H1 (cell line): Measurements from ENCODE around the gene NPFF. TPM values are rescaled to one million over a fixed set of nuclear protein-coding genes. Genes with fewer than 3 reads are reported as not detected.

Experiments used
- BCL11A ChIP-seq, 2 experiments: IDR thresholded peaks; one replicate each; pipeline ENCODE4 v1.6.1; 2011; ENCODE audit warnings: low read depth in 2 of 2, low read length in 2 of 2, mild to moderate bottlenecking in 2 of 2
- FOSL1 ChIP-seq: IDR thresholded peaks from 2 replicates; pipeline ENCODE4 v1.6.1; 2011; ENCODE audit warnings: mild to moderate bottlenecking, low read depth, low read length, moderate library complexity; ENCODE audit not compliant: insufficient read depth
- MAFK ChIP-seq: IDR thresholded peaks from 2 replicates; pipeline ENCODE4 v1.6.1; 2012; ENCODE audit warnings: low read depth, mild to moderate bottlenecking, improper control_type of control experiment, low read length
- POLR2A ChIP-seq, 2 experiments: IDR thresholded peaks; 1 replicate in 1 of 2; 2 replicates in 1 of 2; pipeline ENCODE4 v1.6.1; 2011; ENCODE audit warnings: low read depth in 2 of 2, low read length in 2 of 2, mild to moderate bottlenecking in 2 of 2; ENCODE audit errors: control extremely low read depth in 1 of 2
- POLR2AphosphoS5 ChIP-seq: IDR thresholded peaks from 2 replicates; pipeline ENCODE4 v1.6.1; 2011; ENCODE audit warnings: low read depth, low read length
- RAD21 ChIP-seq, 2 experiments: IDR thresholded peaks in 1 of 2; conservative IDR thresholded peaks in 1 of 2; 2 replicates each; pipeline ENCODE4 v1.6.1; 2011; ENCODE audit warnings: low read depth in 2 of 2, low read length in 2 of 2, improper control_type of control experiment in 1 of 2, inconsistent platforms in 1 of 2, mild to moderate bottlenecking in 1 of 2, moderate library complexity in 1 of 2
- polyA plus RNA-seq, 7 experiments: library from polyadenylated mRNA; depleted of rRNA in 3 of 7; stranded (reverse) in 5 of 7; unstranded in 2 of 7; fragments of >200 nt in 5 of 7; fragments of 200-250 nt in 2 of 7; gene quantifications; 1 replicate in 5 of 7; 2 replicates in 1 of 7; 4 replicates in 1 of 7; pipeline versions ENCODE4 v1.2.1 to v1.2.3, GENCODE V29; 2011 to 2013; ENCODE audit warnings: missing spikeins in 2 of 7, mixed read lengths in 2 of 7
- total RNA-seq: library from RNA; stranded (reverse); fragmentation: NEBNext Ultra II Directional; extraction: Animal tissue kit (Norgen Biotek cat#: 25700); gene quantifications from 2 replicates; pipeline ENCODE4 v1.2.1, GENCODE V29; 2021
- TF ChIP-seq, protein P1 (sequence below): IDR thresholded peaks from 2 replicates; pipeline ENCODE4 v1.6.1; 2012; ENCODE audit warnings: inconsistent platforms
- TF ChIP-seq, protein P2 (sequence below): IDR thresholded peaks from 2 replicates; pipeline ENCODE4 v1.6.1; 2011; ENCODE audit warnings: low read depth, mild to moderate bottlenecking, low read length; ENCODE audit not compliant: insufficient read depth
- TF ChIP-seq, protein P3 (sequence below): fragments of 300-600 bp; sonication (generic); IDR thresholded peaks from 2 replicates; pipeline ENCODE4 v1.7.1; 2012; ENCODE audit warnings: low read length, moderate library complexity, mild to moderate bottlenecking, inconsistent platforms; ENCODE audit not compliant: insufficient replicate concordance

The NPFF gene
- total and polyA plus RNA-seq, 2 of the 8 experiments (the other 6 are each of a cell fraction or from before 2014, with no cell fraction given): not detected

DNA sequence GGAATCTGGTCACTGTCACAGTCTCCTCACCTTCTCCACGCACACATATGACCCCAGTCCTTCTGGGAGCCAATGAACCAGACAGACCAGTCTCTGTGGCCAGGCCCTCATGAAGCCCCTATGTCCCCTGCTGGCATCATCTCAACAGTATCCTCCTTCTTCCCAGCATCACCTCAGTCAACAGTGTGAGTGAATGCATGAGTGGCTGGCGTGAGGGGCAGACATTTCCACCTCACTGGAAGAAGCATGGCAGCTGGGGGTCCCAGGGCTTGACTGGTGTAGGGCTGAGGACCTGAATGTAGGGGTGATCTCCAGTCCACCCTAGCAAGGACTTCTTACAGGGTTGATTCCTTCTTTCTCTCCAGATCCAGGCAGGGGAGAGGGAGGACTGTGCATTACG lies 9.8 kb downstream of the NPFF start (continued):
- TF ChIP-seq FOSL1 (no peak), POLR2A (IDR thresholded peaks at IDR 0.05; ENCODE audit: control extremely low read depth in 1 of 2, low read depth in 2 of 2, low read length in 2 of 2) (no peak), RAD21 (IDR thresholded peaks at IDR 0.05 in 1 of 2, conservative IDR thresholded peaks at IDR 0.05 in 1 of 2; ENCODE audit: low read depth in 2 of 2, low read length in 2 of 2) (no peak), MAFK (no peak), POLR2AphosphoS5 (no peak), BCL11A (IDR thresholded peaks at IDR 0.05; ENCODE audit: low read depth in 2 of 2, low read length in 2 of 2) (no peak)
- TF ChIP-seq, protein P1, sequence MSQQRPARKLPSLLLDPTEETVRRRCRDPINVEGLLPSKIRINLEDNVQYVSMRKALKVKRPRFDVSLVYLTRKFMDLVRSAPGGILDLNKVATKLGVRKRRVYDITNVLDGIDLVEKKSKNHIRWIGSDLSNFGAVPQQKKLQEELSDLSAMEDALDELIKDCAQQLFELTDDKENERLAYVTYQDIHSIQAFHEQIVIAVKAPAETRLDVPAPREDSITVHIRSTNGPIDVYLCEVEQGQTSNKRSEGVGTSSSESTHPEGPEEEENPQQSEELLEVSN: no peak
- TF ChIP-seq, protein P2, sequence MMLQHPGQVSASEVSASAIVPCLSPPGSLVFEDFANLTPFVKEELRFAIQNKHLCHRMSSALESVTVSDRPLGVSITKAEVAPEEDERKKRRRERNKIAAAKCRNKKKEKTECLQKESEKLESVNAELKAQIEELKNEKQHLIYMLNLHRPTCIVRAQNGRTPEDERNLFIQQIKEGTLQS: no peak
- TF ChIP-seq, protein P3, sequence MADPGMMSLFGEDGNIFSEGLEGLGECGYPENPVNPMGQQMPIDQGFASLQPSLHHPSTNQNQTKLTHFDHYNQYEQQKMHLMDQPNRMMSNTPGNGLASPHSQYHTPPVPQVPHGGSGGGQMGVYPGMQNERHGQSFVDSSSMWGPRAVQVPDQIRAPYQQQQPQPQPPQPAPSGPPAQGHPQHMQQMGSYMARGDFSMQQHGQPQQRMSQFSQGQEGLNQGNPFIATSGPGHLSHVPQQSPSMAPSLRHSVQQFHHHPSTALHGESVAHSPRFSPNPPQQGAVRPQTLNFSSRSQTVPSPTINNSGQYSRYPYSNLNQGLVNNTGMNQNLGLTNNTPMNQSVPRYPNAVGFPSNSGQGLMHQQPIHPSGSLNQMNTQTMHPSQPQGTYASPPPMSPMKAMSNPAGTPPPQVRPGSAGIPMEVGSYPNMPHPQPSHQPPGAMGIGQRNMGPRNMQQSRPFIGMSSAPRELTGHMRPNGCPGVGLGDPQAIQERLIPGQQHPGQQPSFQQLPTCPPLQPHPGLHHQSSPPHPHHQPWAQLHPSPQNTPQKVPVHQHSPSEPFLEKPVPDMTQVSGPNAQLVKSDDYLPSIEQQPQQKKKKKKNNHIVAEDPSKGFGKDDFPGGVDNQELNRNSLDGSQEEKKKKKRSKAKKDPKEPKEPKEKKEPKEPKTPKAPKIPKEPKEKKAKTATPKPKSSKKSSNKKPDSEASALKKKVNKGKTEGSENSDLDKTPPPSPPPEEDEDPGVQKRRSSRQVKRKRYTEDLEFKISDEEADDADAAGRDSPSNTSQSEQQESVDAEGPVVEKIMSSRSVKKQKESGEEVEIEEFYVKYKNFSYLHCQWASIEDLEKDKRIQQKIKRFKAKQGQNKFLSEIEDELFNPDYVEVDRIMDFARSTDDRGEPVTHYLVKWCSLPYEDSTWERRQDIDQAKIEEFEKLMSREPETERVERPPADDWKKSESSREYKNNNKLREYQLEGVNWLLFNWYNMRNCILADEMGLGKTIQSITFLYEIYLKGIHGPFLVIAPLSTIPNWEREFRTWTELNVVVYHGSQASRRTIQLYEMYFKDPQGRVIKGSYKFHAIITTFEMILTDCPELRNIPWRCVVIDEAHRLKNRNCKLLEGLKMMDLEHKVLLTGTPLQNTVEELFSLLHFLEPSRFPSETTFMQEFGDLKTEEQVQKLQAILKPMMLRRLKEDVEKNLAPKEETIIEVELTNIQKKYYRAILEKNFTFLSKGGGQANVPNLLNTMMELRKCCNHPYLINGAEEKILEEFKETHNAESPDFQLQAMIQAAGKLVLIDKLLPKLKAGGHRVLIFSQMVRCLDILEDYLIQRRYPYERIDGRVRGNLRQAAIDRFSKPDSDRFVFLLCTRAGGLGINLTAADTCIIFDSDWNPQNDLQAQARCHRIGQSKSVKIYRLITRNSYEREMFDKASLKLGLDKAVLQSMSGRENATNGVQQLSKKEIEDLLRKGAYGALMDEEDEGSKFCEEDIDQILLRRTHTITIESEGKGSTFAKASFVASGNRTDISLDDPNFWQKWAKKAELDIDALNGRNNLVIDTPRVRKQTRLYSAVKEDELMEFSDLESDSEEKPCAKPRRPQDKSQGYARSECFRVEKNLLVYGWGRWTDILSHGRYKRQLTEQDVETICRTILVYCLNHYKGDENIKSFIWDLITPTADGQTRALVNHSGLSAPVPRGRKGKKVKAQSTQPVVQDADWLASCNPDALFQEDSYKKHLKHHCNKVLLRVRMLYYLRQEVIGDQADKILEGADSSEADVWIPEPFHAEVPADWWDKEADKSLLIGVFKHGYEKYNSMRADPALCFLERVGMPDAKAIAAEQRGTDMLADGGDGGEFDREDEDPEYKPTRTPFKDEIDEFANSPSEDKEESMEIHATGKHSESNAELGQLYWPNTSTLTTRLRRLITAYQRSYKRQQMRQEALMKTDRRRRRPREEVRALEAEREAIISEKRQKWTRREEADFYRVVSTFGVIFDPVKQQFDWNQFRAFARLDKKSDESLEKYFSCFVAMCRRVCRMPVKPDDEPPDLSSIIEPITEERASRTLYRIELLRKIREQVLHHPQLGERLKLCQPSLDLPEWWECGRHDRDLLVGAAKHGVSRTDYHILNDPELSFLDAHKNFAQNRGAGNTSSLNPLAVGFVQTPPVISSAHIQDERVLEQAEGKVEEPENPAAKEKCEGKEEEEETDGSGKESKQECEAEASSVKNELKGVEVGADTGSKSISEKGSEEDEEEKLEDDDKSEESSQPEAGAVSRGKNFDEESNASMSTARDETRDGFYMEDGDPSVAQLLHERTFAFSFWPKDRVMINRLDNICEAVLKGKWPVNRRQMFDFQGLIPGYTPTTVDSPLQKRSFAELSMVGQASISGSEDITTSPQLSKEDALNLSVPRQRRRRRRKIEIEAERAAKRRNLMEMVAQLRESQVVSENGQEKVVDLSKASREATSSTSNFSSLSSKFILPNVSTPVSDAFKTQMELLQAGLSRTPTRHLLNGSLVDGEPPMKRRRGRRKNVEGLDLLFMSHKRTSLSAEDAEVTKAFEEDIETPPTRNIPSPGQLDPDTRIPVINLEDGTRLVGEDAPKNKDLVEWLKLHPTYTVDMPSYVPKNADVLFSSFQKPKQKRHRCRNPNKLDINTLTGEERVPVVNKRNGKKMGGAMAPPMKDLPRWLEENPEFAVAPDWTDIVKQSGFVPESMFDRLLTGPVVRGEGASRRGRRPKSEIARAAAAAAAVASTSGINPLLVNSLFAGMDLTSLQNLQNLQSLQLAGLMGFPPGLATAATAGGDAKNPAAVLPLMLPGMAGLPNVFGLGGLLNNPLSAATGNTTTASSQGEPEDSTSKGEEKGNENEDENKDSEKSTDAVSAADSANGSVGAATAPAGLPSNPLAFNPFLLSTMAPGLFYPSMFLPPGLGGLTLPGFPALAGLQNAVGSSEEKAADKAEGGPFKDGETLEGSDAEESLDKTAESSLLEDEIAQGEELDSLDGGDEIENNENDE: no peak
